ENCODE measurements around the gene COX4I1.

DNA sequence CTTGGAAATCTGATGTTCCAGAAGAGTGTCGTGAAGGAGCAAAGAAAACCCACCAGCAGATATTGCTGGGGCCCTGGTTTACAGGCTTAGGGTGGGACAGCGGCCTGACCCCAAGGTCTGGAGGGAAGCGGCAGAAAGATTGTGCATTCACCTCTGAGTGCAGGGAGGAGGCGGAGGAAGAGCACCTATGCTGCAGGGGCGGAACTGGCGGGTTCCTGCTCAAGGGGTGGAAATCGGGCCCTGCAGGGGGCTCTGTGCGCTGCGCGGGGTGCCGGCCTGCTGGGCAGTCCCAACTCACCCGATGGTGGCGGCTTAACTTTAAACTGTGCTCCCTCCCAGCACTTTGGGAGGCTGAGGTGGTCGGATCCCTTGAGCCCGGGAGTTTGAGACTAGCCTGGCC is 47.5 kb downstream of the COX4I1 start:
- TF ChIP-seq CTCF (conservative IDR thresholded peaks at IDR 0.05 in 1 of 2, IDR thresholded peaks at IDR 0.05 in 1 of 2; ENCODE audit: extremely low read depth in 1 of 2, insufficient read depth in 1 of 2, low read depth in 1 of 2, low read length in 2 of 2) (no peak), EZH2 (IDR thresholded peaks at IDR 0.05; ENCODE audit: borderline replicate concordance, low read length) (no peak)
